ENCODE measurements around the gene TMEM72.

The TMEM72 gene

GRCh38 chr10:44981172-44982113 is 70.3 kb downstream of the TMEM72 start:
- peak; percentile 59 for DNase-seq

GRCh38 chr10:44982114-44982460 is 71.0 kb downstream of the TMEM72 start:
- no peak for DNase-seq

- no peak for DNase-seq
These were observed 71.4 kb downstream of the TMEM72 start for GRCh38 chr10:44982496-44982895.

GRCh38 chr10:44983066-44983894 is 72.1 kb downstream of the TMEM72 start:
- DNase-seq = no peak

GRCh38 chr10:44983895-44984278 is 72.8 kb downstream of the TMEM72 start:
- no peak for DNase-seq

- DNase-seq = no peak
These were observed 73.5 kb downstream of the TMEM72 start for GRCh38 chr10:44984671-44985101.

GRCh38 chr10:44985175-44985681 is 74.1 kb downstream of the TMEM72 start:
- no peak for DNase-seq

- DNase-seq = no peak
These were observed 75.0 kb downstream of the TMEM72 start for GRCh38 chr10:44986179-44986578.
